HG02885 (cell line): ENCODE data around the gene CDK5R1.
"Not testable (repeated sequence)": the region's sequence is repeated elsewhere in the genome, so short reads cannot be mapped to it uniquely, and the experiment has no call there.

Source experiments
- ATAC-seq: cut with Tn5 transposase; IDR thresholded peaks from one replicate; pipeline ENCODE4 v1.9.1; 2021; ENCODE audit warnings: mild to moderate bottlenecking; ENCODE audit not compliant: unreplicated experiment, poor library complexity

Gene CDK5R1

GRCh38 chr17:32486701-32487472 is at the start of gene CDK5R1:
CDK5R1 (plus strand) TSS chr17:32486993; CDS start chr17:32487621, 628 bp downstream.
- ATAC-seq: peak; percentile 46

DNA sequence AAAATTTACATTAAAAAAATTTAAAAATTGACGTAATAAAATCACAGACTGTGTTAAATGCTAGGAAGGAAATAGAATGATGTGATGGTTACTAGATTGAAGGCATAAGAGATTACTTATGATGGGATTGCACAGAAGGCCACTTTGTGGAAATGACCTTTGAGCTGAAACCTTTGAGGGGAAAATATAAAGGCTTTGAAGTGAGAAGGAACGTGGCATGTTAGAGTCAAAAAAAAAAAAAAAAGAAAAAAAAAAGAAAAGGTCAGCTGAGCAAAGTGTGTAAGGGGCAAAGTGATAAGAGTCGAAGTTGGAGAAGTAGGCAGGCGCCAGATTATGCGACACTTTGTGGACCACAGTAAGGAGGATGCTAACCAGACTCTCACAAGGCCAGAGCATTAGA is 46.1 kb upstream of the CDK5R1 start:
- ATAC-seq: no peak

DNA sequence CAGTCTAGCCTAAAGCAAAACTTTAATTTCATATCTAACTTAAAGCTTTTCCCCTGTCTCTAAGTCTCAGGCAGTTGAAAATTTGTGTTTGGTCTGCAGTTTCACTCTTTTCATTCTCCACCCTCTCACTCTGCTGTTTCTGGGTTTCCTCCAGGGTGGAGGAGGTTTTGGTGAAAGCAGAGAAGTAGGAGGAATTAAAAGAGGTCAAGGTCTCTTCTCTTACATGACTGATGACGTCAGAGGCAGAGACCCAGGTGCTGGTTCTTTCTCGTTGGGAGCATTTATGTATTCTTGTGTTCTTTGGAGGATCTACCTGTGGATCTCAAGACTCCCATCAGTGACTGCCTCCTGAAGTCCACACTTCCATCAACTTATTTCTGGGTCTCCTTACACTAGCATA is 44.9 kb upstream of the CDK5R1 start:
- no peak for ATAC-seq

DNA sequence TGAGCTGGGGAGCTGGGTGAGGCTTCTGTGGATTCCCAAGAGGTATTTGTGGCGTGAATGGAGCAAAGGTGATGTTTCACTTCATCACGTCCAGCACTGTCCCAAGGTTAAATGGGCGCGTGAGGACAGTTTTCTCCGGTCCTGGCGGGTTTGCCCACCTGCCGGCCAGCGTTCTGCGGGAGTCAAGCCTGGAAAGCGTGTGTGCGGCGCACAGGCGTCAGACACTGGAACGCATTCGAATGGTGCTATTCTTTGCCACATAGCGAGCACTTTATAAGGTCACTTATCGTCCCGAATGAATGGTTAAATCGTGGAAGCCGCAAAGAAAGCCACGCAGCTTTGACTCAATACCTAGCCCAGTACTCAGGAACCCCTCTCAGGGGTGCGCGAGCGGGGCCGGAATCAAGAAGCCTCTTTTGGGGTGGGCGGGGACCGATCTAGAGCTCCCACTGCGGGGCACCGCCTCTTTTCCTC is 42.9 kb upstream of the CDK5R1 start:
- no peak for ATAC-seq

- ATAC-seq: peak; percentile 95
Observed at GRCh38 chr17:32444301-32445073, 42.3 kb upstream of the CDK5R1 start, which contains the start of gene PSMD11. PSMD11 (plus strand) TSS chr17:32444510; CDS start chr17:32444524, 14 bp downstream.

- no peak for ATAC-seq
Observed at GRCh38 chr17:32445074-32445415, 41.7 kb upstream of the CDK5R1 start.

GRCh38 chr17:32445497-32445896 is 41.3 kb upstream of the CDK5R1 start:
- ATAC-seq: no peak

DNA sequence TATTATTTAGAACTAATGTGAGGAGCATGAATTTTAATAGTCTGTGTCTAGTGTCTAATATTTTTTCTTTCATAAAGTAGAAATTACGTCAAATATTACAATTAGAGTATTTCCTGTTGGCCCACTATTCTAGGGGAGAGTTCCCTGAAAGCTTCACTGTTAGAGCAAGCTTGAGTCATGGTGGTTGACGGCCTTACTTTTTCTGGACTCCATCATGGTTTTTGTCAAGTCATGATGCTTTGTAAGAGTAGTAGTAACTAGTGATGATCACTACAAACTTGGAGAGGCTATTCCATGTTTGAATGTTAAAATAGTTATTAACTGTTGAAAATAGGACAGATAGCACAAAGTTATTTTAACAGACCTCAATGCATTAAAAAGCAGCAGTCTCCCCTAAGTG is 40.8 kb upstream of the CDK5R1 start:
- ATAC-seq: no peak

DNA sequence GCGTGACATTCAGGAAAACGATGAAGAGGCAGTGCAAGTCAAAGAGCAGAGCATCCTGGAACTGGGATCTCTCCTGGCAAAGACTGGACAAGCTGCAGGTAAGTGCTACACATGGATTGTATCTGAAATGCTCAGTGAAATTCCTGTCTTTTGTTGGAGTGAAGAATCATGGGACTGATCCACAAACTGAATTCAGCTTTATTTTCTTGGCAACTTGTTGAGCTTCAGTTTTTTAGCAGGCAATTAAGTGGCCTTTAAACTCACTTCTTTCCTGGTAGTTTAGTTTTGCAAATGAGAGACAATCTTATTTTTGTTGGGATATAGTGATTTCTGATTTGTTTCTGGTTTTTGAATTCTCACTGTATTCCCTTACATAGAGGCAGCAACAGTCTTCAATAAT is 39.8 kb upstream of the CDK5R1 start:
- ATAC-seq: no peak

DNA sequence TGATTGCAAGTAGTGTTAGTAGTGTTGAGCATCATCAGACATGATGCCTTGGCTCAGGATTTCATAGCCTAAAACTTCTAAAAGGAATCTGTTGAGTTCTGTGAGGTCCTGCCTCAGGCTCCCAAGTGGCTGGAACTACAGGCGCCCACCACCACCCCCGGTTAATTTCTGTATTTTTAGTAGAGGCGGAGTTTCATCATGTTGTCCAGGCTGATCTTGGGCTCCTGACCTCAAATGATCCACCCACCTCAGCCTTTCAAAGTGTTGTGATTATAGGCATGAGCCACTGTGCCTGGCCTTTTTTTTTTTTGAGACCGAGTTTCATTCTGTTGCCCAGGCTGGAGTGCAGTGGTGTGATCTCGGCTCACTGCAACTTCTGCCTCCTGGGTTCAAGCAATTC is 36.8 kb upstream of the CDK5R1 start:
- ATAC-seq: no peak

GRCh38 chr17:32450379-32450778 is 36.4 kb upstream of the CDK5R1 start:
- ATAC-seq: not testable (repeated sequence)

- no peak for ATAC-seq
Observed at GRCh38 chr17:32451879-32452278, 34.9 kb upstream of the CDK5R1 start.

DNA sequence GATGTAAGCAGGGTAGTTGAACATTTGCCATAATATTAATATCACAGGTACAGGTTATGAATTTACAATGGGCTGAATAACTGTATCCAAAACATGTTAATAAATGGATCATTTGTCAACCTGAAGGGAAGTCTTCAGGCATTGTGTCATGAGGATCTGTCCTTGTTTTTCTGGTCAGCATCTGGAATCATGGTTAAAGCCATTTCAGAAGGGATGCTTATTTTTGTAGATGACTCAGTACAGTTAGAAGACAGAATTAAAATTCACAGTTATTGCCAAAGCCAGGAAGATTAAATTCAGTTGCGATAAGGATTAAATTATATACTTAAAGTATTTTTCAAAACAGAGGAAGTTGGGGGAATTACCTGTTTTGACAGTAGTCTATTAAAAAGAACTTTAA is 34.5 kb upstream of the CDK5R1 start:
- ATAC-seq: no peak

- ATAC-seq: no peak
Observed at GRCh38 chr17:32453370-32453769, 33.4 kb upstream of the CDK5R1 start.

DNA sequence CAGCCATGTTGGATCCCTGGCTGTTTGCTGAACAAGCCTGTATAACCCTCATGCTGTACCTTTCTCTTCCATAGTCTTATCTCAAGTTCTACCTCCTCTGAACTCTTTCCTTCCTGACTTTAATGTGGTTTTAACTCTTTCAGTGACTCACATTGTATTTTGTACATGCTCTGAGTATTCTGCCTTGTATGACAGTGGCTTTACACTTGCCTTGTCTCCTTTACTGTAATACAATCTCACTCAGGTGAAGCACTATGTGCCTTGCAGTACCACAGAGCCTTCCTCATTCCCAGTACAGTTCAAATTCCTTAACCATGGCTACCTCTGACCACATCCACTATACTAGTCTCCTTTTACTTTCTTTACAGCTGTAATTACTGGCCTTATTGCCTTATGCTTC is 28.4 kb upstream of the CDK5R1 start:
- ATAC-seq: no peak

GRCh38 chr17:32460054-32460453 is 26.7 kb upstream of the CDK5R1 start:
- no peak for ATAC-seq

GRCh38 chr17:32461498-32461852 is 25.3 kb upstream of the CDK5R1 start:
- no peak for ATAC-seq

DNA sequence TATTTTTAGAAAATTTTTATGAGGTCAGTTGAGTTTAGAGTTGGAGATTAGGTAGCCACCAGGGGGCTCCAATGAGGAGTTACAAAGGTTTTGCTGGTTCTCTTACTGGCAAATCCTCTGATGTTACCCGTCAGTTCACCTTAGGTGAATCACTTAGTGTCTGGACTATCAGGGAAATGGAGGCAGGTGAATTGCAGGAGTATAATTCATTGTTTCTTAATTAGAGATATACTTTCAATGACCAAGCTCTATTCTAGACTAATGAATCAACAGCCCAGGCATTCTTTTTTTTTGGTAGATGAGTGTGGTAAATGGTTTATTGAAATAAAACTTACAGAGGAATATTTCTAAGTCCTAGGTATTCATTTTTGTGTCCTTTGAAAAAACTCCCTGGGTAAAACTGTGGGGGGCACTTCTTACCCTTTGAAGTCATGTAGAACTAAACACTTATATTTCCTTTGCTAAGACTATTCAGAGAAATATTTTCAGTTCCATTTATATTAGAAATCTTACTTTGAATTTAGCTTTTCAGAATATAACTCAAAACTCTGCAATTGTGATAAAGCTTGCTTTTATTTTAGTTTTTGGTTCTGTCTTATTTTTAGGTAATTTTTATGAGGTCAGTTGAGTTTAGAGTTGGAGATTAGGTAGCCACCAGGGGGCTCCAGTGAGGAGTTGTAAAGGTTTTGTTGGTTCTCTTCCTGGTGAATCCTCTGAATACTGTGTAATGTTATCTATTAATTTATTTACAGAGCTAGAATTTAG is 24.8 kb upstream of the CDK5R1 start:
- no peak for ATAC-seq

GRCh38 chr17:32463304-32463703 is 23.5 kb upstream of the CDK5R1 start:
- no peak for ATAC-seq

DNA sequence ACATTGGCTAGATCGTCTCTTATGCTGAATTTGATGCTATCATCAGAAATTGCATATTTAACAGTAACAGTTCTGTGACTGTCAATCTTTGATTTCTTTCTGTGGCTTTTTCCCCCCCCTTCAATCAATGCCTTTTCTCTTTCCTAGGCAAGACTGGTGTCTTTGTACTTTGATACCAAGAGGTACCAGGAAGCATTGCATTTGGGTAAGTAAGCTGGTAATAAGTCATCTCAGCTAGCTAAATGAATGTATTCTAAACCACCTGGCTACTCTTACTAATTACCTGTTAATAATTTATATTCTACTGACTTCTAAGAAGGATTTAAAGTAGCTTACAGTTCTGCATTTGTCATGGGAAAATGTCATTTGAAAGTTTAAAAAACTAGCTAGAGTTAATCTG is 22.4 kb upstream of the CDK5R1 start:
- ATAC-seq: no peak

DNA sequence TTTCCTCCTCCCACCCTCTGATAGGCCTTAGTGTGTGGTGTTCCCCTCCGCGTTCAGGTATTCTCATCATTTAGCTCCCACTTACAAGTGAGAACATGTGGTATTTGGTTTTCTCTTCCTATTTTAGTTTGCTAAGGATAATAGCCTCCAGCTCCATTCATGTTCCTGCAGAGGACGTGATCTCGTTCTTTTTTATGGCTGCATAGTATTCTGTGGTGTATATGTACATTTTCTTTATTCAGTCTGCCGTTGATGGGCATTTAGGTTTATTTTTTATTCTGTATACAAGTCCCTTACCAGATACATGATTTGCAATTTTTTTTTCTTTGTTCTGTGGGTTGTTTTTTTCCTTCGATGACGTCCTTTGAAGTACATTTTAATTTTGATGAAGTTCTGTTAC is 18.8 kb upstream of the CDK5R1 start:
- ATAC-seq: no peak
